Stimulated activated CD8-positive, alpha-beta memory T cell treated with anti-CD3 and anti-CD28 coated beads, Interleukin-15, amount 100 ng/mL, for 48 hours (primary cell): ENCODE data around the gene TMCO4.
A peak's percentile ranks its signal among the peaks of the same experiment; 100 is the strongest.

ENCODE experiments used
- DNase-seq, 2 donors: peaks; one replicate each; pipeline ENCODE4 v3.0.0-alpha.2; 2020; ENCODE audit warnings: low read depth in 2 of 2

Gene TMCO4

DNA sequence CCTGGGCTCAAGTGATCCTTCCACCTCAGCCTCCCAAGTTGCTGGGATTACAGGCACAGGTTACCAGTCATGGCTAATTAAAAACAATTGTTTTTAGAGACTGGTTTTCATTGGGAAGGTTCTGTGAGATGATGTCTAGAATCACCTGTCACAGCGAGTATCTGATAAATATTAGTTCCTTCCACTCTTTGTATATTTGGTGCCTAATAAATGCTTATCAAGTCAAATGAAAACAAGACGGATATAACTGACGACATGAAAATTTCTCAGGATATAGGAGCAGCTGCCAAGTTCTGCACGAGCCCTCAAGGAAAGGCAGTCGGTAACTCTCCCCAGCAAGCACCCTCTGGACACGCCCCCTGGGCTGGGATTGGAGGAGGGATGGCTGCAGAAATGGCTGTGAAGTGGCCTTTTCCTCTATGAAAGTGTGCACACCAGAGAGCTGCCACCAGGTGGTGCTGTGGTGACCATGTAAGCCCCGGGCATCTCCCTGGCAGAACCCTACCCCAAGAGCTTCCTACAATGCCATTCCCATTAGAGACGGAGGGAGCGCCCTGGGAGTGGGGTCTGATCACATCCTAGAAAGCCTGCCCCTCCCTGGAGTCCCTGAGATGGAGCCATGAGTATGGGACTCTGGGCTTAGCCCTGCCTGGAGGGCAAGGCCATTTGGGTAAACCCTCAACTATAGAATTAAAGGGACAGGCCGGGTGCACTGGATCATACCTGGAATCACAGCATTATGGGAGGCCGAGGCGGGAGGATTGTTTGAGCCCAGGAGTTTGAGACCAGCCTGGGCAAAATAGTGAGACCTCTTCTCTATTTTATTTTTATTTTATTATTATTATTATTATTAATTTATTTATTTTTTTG, 84.1 kb downstream of the TMCO4 start:
- peak; percentile 80 to 82 for DNase-seq

DNA sequence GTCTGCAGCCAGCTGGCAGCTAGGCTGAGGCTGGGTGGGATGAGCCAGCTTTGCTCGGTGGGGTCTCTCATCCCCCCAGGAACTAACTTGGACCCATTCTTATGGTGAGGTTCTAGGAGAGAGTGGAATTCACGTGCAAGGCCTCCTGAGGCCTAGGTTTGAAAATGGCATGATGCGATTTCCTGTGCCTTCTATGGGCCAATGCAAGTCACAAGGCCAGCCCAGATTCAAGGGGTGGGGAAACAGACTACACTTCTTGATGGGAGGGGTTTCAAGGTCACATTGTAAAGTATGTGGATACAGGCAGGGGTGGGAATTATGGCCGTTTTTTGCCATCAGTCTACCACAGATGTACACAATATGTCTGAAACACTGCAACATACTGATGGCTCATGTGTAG, 86.8 kb downstream of the TMCO4 start:
- DNase-seq, result no peak

DNA sequence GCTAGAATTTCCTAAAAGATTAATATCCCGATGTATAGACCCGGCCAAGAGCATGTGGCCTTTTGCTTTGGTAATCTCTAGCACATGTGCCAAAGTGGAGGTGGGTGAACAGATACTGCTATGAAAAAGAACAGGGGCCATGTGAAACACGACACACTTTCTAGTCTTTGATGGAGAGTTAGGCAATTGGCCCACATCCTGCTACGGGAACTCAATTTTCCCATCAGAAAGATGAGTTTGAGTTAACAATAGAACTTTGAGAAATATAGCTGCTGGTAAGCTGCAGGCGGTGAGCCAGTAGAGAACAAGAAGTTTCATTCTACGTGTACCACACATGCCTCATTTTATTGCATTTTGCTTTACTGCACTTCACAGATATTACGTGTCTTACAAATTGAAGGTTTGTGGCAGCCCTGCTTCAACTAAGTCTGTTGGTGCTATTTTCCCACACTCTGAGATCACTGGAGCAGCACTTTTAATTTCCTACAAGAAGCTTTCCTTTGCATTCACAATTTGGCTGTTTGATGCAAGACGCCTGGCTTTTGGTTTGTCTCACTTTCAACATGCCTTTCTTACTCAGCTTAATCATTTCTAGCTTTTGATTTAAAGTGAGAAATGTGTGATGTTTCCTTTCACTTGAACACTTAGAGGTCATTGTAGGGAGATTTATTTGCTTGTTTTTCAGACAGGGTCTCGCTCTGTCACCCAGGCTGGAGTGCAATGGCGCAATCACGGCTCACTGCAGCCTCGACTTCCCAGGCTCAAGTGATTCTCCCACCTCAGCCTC, 88.7 kb downstream of the TMCO4 start:
- DNase-seq, result peak; percentile 7 to 36

DNA sequence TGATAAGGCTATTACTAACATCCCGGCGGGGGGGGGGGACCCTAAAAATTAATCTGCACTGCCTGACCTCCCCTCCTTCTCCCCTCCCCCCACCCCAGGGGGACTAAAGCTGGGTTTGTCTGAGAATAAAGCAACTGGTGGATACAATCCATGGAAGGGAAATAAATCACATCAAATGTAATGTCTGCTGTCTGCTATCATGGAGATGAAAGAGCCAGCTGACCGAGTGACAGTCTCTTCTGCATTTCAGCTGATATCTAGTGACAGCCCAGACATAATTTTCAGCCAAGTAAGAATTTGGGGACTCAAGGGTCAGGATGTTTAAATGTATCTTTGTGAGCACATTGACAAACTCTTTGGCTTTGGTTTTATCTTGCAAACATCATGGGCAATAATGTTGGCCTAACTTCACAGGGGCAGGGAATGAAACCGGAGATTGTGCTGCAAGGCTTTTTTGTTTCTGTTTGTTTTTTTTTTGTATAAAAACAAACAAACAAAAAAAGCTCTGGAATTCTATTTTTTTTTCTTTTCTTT, 90.4 kb downstream of the TMCO4 start:
- no peak for DNase-seq

DNA sequence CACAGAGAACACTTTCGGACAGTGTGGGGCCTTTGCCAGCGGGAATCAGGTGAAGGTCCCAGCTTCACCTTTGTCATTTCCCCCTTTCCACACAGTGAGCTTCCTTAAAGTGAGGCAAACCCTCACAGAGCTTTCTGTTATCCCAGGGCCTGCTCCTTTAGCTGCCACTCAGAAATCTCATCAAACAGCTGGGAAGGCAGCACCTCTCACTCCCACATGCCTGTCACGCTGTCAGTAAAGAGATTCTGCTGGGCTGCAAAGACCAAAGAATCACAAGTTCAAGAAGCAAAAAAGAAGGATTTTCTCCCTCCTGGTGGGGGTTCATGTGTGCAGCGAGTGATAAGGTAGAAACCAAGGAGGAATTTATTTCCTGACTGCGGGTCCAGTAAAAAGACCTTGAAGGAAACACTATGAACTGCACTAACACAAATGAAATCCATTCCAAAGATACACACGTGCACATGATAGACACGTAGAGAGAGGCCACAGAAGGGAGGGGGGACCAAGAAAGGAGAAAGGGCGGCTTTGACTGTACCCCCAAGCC, 91.1 kb downstream of the TMCO4 start:
- DNase-seq, result no peak

DNA sequence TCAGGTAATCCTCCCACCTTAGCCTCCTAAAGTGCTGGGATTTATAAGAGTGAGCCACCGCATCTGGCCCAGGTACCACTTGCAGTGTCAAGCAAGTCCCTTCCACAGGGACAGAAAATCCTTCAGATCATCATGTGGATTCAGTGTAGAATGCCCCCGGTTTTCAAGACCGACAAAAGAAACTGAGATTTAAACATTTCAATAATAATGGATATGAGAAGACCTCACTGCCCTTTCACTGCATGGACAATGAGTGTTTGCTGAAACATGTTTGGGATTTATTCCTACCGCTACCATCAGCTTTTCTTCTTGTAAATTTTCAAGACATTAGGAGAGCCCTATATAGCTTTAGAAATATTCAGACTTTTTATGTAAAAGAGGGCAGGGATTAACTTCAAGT, 93.6 kb downstream of the TMCO4 start:
- no peak for DNase-seq

DNA sequence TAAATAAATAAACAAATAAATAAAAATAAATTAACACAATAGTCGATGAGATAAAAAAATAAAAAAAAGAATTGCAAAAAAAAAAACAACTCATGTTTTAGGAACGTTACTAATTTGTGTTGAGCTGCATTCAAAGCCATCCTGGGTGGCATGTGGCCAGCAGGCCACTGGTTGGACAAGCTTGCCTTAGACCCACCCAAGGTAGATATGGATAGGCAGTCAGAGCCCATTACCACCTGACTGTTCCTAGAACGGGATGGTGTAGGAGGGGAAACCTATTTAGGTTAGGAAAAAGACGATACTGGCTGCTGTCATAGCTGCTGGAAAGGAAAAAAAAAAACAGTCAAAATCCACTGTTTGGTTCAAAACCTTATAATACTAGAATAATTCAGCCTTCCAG, 94.3 kb downstream of the TMCO4 start:
- DNase-seq, result no peak

DNA sequence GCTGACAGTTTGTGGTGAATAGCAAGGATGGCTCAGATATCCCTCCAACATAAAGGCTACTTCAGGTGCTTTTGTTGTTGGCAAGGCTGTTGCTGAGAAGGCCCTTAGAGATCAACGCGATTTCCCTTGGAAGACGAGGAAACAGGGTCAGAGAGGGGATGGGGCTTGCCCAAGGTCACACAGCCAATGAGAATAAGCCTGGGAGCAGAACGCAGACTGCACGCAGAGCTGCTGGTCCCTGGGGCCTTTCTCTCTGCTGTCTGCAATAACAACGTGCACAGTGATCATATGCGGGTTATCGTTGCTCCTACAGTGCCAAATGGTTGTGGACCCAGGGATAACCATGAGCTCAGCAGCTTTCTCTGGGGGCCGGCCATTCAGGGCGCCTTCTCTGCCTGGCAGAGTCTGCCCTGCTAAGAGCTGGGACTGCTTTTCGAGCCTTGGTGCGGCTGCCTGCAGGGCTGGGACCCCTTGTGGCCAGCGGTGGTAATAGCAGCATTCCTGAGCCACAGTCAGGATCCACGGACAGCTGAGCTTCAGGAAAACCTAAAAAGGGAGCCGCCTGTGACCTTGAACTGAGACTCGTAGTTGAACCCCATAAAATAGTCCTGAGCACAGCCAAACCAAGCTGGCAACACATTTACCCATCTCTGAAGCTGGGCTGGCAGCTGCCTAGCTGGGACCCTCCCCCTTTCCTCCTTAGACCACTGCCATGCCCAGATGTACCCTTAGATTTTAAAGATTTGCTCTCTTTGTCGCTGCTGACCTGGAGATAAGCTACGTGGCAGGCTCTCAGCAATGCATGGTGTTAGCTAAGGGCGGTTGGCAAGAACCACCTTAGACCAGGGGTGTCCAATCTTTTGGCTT, 95.2 kb downstream of the TMCO4 start:
- peak; percentile 19 to 20 for DNase-seq

DNA sequence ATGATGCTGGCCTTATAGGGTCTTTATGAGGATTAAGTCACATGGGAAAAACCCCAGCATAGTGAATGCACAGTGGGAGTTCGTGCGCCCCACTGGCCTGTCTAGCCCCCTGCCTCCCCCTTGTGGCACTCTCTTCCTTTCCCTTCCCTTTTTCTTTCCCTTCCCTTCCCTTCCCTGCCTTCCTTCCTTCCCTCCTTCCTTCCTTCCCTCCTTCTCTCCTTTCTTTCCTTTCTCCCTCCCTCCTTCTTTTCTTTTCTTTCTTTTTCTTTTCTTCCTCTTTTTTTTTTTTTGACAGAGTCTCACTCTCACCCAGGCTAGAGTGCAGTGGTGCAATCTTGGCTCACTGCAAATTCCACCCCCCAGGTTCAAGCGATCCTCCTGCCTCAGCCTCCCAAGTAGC, 96.4 kb downstream of the TMCO4 start:
- DNase-seq, result no peak

DNA sequence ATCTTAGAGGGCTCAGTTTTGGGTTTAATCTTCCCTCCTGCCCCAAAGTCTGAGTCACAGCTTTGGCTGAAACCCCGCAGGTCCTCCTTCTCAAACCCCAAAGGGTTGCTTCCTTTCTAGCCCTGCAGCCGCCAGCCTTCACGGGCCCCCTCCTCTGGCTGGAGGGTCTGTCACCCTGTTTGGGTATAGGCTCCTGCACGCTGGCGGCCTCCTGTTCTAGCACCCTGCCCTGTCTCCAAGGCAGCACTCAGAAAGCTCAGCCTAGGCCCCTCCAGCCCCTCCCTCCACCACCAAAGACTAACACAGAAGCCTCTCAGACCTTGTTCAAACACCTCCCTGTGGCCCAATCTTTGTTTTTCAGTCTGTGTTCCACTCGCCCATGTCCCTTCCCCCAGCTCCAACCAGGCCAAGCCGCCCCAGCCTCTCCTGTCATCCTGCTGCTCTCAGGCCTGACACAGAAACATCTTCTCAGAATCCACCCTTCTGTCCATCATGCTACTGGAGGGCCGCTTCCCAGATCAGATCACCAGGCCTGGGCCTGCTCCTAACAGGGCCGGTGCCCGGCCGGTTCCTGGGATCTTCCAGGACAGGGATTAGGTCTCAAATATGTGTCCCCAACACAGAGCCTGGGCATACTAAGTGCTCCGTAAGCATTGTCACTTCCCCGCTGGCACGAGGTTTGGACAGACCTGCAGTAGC, 99.5 kb downstream of the TMCO4 start:
- DNase-seq, result no peak

DNA sequence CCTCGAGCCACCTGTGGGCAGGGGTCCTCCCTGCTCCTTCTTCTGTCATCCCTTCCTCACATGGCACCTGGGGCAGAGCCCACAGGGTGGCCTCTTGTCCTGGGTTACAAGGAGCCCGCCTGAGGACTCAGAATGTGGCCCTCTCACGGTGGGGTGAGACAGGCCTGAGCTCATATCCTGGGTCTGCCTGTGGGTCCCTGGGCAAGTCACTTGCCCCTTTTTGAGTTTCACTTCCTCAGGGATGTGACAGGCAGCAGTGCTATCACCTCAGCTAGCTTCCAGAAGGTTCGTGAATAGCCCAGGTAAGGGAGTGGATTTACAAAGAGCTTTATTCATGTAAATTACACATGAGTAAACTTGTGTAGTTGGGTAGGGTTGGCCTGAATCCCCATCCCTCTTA, 101.5 kb downstream of the TMCO4 start:
- DNase-seq, result no peak

DNA sequence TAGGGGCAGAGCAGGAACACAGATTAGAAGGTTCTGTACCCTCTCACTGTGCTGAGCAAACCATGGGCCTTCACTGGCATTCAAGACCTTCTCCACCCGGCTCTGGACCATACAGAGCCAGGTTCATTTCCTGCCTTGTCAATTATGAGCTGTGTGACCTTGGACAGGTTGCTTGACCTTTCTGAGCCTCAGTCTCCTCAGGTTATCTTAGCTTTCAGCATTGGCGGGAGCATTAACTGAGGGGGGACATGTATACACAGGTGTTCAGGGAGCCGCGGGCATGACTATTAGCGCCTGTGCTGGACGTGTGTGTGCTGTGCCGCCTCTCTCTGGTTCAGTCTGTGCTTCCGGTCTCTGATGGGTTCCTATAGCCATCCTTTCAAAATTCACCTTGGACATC, 102.9 kb downstream of the TMCO4 start:
- DNase-seq, result no peak

DNA sequence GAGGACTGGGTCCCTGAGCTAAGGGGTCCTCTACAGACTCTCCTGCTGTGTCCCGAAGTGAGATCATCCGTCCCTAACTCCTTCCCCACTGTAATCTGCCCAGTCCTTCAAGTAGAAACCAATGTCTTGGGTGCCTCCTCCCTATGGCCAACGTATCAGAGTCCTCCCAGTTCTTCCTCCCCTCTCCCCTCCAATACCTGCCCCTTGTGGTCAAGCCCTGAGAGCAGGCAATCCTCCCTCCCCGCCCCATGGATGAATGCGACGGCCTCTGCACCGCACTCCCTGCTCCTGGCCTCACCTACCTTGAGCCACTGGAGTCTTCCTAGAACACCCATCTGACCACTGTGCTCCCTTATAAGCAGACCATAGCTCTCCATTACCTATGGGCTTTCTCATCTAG, 103.9 kb downstream of the TMCO4 start:
- DNase-seq, result no peak

DNA sequence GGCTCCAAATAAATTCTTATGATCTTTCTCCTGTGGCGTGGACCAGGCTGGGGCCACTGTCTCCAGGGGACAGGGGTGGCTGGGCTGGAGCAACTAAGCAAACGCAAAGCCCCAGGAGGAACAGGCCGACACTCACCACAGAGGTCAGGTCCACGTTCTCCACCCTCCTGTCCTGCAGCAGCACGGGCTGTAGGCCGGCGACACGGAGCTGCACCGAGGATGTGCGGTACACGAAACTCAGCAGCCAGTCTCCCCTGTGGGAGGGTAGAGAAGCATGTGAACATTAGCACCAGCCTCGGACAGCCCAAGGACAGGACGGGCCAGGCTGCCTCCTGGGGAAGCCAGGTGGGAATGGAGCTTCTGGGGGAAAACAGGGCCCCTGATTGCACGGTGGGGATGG, 105.4 kb downstream of the TMCO4 start:
- no peak for DNase-seq

DNA sequence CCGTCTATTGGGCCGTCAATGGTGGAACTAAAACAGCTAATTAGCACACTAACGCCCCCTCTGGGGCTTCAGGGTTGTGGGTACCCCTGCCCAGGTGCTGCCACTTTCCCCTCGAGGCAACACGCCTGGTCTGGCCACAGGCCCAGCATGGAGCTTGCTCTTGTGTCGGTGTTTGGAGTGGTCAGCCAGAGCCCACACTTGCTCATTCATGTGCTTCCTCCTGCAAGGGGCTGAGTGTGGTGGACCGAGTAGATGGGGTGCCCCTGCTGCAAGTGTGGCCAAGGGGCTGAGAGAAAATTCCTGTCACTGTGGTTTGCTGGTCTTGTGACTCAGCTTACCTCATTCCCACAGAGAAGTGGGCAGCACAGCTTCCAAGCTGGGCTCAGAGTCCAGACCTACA, 109.4 kb downstream of the TMCO4 start:
- DNase-seq, result no peak

DNA sequence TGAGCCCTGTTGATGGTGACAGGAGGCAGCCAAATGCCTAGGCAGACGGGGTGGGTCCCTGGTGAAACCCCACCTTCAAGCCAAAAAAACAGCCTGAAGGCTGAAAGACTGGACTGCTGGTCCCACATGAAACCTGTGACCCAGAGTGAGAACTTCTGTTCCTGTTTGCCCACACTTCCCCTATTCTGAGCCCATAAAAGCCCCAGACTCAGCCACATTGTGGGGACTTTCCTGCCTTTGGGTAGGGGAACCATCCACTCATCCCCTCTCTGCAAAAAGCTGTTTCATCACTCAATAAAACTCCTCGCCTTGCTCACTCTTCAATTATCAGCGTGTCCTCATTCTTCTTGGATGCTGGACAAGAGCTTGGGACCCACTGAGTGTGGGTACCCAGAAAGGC, 109.9 kb downstream of the TMCO4 start:
- no peak for DNase-seq

DNA sequence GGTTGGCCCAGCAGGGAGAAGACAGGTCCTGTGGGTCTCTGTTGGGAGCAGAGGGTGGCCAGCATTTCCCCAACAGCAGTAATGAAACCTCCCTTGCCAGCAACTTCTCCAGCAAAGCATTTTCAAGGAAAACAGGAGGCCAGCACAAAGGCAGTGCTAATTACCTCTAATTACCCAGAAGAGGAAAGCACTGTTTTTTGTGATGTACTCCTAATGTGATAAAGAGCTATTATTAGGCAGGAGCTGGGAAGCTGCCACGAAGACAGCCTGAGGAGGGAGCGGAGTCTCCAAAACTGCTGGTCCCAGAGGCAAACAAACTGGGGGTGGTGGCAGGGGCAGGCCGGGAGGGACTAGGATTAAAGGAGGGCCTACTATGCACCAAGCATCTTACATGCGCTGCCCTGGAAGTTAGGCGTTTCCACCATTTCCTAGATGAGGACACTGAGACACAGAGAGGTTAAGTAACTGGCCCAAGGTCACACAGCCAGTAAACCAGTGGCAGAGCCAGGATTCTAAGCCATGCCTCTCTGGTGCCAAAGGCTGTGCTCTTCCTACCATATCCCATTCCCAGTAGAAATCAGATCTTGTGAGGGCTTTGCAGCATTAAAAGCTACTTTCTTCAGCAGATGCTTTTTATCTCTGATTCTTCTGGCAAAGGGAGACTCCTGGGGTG, 110.5 kb downstream of the TMCO4 start:
- DNase-seq, result no peak

DNA sequence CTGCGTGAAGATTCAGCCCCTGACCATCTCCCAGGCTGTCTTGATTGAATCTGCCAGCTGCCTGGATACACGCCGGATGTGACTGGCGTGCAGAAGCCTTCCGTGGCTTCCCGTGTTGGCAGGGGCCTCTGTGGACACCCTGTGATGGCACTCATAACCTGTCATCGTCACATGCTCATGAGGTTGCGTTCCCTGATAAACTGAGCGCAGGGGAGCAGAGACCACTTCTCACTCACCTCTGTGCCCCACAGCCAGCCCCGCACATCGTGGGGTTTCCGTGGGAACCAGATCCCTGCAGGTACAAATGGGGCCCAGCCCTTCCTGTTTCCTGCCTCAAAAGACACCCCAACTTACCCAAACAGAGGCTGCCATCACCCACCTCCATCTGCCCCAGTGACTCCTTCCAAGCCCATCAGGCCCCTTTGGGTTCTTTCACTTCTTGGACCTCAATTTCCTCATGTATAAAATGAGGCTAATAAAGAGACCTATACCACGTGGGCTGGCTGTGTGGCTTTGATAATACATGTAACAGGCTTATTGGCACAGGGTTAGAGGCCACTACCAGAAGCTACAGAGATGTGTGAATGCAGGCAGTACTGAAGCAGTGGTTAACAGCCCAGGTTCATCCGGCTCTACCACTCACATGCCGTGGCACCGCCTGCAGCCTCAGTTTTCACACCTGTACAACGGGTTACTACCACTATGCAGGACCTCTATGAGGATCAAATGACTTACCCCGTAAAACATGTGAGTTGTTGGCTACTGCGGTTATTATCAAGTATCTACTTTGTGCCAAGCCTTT, 111.5 kb downstream of the TMCO4 start:
- no peak for DNase-seq

DNA sequence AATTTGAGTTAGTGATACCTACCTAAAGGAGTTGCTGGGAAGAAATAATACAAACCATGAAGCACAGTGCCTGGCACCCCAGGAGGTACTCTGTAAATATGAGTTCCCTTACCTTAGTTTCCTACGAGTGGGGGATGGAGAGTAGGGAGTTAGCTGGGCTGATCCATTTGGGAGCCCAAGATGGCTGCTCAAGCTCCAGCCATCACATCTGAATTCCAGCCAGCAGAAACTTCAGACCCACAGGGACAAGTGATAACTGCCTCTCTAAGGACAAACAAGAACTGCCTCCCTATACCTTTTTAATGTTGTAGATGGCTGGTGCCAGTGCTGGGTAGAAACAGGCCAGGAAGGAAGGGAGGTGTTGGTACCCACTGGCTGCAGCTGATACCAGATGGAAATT, 112.3 kb downstream of the TMCO4 start:
- no peak for DNase-seq

DNA sequence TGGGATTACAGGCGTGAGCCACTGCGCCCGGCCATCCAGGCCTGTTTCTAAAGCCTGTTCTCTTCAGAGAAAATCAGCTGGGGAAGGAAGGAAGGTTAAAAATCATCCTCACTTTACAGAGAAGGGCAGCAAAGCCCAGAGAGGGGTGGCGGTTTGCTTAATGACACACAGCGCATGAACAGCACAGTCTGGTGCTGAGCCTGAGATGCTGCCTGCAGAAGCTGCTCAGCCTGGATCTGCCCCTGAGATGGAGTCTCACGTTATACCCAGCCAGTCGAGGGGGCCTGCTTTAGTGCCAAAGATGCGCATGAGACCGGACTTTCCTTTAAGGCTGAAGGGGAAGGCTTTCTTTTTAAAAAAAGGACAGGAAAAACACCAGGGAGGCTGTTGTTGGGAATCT, 113.7 kb downstream of the TMCO4 start:
- DNase-seq, result no peak
